IPS-NIHi7 (cell line): ENCODE results near the gene IDH1.
"Not testable (repeated sequence)": the region's sequence is repeated elsewhere in the genome, so short reads cannot be mapped to it uniquely, and the experiment has no call there.

Source experiments
- DNase-seq: peaks from one replicate; pipeline ENCODE4 v3.0.0; 2012; ENCODE audit warnings: mixed read lengths; ENCODE audit errors: extremely low spot score

Gene IDH1

GRCh38 chr2:208221873-208222272, 33.0 kb downstream of the IDH1 start:
- not testable (repeated sequence) for DNase-seq

GRCh38 chr2:208210688-208211451, 44.0 kb downstream of the IDH1 start:
- no peak for DNase-seq

GRCh38 chr2:208208335-208209085, 46.4 kb downstream of the IDH1 start:
- DNase-seq = no peak

- no peak for DNase-seq
Observed at GRCh38 chr2:208207769-208208168, 47.1 kb downstream of the IDH1 start.

GRCh38 chr2:208204166-208204565, 50.7 kb downstream of the IDH1 start:
- no peak for DNase-seq

GRCh38 chr2:208195531-208195930, 59.3 kb downstream of the IDH1 start:
- DNase-seq = no peak

GRCh38 chr2:208192611-208193236, 62.1 kb downstream of the IDH1 start:
- DNase-seq = no peak

- DNase-seq = no peak
Observed at GRCh38 chr2:208189810-208190503, 64.9 kb downstream of the IDH1 start, which contains the start of gene C2orf80. Gene C2orf80, minus strand, starts transcription at chr2:208190030. Its CDS starts 3,044 bp downstream, at chr2:208186986.

GRCh38 chr2:208189069-208189809, 65.6 kb downstream of the IDH1 start:
- no peak for DNase-seq

- no peak for DNase-seq
Observed at GRCh38 chr2:208186893-208187292, 68.0 kb downstream of the IDH1 start.

- peak; percentile 26 for DNase-seq
Observed at GRCh38 chr2:208186465-208186864, 68.4 kb downstream of the IDH1 start.
